Ureter (tissue), 1 donor: ENCODE measurements around the gene MT2A. TPM values are rescaled to one million over a fixed set of nuclear protein-coding genes. Genes with fewer than 3 reads are reported as not detected.
"Not testable (repeated sequence)": the region's sequence is repeated elsewhere in the genome, so short reads cannot be mapped to it uniquely, and the experiment has no call there.

Experiments used
- DNase-seq: peaks from one replicate; pipeline ENCODE4 v3.0.0-alpha.2; 2020; ENCODE audit warnings: low spot score
- total RNA-seq: library from RNA; stranded (reverse); gene quantifications from one replicate; pipeline ENCODE4 v1.2.4, GENCODE V29; 2023
- donor health status: DM: yes; HTN: yes; CAD: no.

MT2A gene
- total RNA-seq: 113 TPM

DNA sequence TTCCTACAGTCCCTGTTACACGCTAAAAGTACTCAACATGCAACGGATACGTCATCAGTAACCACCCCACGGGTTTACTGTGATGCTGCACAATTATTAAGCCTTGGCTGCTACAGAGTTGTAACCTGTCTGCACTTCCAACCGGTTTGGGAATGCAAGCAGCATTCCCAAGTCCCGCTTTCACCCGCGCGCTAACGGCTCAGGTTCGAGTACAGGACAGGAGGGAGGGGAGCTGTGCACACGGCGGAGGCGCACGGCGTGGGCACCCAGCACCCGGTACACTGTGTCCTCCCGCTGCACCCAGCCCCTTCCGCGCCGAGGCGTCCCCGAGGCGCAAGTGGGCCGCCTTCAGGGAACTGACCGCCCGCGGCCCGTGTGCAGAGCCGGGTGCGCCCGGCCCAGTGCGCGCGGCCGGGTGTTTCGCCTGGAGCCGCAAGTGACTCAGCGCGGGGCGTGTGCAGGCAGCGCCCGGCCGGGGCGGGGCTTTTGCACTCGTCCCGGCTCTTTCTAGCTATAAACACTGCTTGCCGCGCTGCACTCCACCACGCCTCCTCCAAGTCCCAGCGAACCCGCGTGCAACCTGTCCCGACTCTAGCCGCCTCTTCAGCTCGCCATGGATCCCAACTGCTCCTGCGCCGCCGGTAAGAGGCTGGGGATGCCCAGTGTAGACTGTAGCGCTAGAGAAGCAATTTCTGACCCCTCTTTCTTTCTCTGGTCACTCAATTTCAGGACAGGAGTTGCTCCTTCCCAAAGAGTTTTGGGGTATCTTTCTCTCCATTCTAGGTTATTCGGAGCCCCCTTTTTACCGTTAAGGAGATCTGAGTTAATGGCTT is at the start of gene MT2A:
TSS of gene MT2A (plus strand) at position 542 of the 833 bp plus-strand sequence. CDS start at position 614, 72 bp downstream.
- peak; percentile 94 for DNase-seq

DNA sequence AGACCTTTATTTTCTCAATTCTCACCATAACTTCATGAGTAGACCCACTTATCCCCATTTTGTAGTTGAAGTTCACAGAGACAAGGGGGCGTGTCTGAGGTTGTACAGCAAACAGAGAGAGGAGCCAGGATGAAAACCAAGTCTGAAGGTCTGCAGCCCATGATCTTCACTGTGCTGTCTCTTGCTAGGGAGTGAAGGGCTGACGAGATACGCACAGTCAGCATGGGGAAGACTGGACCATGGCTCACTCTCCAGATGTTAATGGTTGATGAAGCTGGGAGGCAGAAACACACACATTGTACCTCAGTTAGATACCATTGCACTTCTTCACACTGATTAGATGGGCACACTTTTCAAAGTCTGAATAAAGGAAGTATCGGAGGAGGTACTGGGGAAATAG is 49.3 kb upstream of the MT2A start:
- no peak for DNase-seq

DNA sequence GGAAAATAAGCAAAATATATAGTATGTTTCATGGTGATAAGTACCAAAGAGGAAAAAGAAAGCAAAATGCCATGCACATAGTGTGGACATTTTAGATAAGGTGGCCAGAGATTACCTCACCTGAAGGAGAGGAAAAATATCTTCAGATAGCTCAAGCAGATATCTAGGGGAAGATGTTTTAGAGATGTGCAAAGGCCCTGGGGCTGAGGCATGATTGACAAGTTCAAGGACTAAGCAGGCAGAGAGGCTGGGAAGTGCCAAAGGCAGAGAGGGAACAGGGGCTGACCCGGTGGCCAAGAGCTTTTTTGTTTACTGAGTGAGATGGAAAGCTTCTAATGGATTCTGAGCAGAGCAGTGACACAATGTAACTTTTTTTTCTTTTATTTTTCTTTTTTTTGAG is 47.9 kb upstream of the MT2A start:
- DNase-seq: no peak

DNA sequence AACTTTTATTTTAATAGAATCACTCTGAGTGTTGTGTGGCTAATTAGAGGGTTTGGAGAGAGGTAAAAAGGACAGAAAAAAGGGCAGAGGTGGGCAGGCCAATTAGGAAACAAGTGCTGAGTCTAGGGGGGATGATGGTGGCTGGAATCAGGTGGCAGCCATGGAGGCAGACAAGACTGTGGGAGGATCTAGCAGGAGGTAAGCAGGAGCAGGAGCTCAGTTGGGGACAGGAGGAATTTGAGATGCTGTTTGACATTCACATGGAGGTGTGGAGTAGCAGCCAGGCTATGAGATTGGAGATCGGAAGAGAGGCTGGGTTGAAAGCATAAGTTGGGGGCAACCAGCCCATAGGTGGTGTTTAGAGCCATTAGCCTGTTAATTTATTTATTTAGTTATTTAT is 47.3 kb upstream of the MT2A start:
- no peak for DNase-seq

DNA sequence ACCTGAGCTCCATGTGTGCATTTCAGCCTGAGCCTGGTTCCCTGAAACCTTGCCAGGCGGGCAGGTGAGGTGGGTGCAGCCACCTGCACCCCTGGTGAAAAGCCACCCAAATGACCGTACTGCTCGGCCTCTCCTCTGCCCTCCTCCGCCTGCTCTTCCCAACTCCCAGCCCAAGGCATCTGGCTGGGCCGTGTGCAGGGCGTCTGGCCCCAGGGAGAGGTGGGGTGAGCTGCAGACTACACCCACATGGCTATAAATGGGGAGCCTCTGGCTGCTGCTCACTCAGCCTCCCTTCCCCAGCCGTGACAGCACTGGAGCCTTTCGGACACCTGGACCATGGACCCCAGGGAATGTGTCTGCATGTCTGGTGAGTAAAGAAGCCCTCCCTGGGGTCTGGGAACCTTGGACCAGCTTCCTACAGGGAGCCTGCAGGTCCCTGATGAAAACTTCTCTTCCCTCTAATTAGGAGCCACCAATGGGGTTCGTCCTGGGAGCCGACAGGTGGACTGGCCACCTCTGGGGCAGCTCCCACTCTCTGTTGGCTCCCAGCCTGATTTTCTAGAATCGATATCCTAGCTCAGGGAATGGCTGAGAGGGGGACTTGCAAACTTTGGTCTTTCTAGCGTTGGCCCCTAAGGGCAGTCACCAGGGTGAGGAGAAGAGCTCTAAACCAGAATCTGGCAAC is 43.4 kb upstream of the MT2A start, which contains the start of gene MT4:
TSS of gene MT4 (plus strand) at position 281 of the 685 bp plus-strand sequence. CDS start at position 337, 56 bp downstream.
- no peak for DNase-seq

DNA sequence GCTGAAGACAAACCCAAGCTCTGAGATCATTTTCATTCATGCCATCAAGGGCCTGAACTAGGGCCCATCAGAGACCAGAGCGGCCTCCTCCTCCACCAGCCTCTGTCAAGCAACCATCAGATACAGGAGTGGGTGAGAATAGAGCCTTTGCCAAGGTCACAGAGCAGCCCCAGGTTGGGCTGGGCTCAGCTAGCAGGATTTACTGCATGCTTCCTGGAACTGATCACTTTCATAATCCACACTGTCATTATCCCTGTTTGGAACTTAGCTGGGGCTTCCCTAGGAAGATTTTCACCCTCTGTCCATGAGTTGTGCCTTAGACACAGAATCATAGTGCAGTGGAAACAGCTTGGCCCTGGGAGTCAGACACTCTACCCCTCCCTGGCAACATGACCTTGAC is 38.4 kb upstream of the MT2A start:
- DNase-seq: no peak

DNA sequence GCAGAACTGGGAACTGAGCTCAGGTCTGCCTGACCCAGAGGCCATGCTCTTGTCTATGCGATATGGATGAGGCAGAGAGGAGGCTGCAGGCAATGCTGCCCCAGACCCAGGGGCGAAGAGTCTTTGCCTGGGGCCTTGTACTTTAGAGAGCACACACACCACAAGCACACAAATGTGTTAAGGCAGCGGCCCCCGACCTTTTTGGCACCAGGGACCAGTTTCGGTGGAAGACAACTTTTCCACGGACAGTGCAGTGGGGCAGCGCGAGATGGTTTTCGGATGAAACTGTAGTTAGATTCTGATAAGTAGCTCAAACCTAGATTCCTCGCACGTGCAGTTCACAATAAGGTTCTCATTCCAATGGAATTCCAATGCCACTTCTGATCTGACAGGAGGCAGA is 36.9 kb upstream of the MT2A start:
- no peak for DNase-seq

DNA sequence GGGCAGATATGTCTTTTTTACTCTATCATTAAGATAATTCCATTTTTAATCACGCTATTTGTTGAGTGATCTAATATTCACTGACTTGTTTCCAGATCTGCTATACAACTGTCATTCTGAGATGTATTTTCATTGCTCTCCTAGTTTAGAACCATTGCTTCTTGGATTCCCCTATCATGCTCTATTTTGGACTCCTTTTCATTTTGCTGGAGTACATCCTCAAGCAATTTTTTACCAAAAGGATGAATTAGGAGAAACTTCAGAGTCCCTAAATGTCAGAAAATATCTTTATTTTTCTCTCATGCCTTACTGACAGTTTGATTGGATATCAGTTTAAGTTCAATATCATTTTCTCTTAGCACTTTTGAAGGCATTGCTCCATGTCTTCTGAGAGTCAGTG is 33.8 kb upstream of the MT2A start:
- no peak for DNase-seq

DNA sequence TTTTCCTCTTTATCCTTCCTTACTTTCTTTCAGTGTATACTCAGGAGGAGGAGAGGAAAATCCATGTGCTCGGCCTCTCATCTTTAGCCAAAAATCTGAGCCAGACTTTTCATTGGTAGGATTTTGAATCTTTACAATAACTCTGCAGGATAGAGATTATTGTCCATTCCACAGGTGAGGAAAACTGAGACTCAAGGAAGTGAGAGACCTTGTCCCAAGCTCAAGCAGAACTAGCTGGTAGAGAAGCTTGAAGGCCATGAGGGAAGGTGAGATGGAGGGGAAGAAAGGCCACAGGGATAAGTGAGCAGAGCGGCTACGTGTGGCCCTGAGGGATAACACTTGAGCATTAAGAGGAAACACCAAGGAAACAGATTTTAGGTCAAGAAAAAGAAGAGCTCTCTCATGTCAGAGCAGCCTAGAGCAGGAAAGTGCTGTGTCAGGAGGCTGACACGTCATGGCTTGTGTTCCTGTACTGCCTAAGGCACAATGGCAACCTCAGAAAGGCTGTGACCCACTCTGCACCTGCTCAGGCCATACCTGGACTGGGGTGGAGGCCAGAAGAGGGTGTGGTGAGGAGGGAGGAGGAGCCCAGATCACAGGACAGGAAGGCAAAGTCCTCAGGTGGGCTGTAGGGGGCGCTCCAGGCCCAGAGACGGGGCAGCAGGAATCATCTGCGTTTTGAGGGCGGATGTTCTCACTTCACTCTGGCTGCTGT is 31.6 kb upstream of the MT2A start:
- DNase-seq: peak; percentile 82

DNA sequence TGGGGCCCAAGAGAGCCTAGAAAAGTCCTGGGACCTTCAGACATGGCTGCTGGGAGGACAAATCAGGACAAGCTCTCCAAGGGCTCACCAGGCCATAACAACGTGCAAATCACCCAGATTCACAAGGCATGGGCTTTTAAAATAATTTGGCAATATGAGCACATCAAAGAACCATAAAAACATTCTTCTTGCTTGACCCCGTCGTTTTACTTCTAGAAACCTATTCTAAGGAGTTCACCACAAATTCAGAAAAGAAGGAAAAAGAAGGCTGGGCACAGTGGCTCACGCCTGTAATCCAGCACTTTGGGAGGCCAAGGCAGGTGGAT is 31.1 kb upstream of the MT2A start:
- no peak for DNase-seq

DNA sequence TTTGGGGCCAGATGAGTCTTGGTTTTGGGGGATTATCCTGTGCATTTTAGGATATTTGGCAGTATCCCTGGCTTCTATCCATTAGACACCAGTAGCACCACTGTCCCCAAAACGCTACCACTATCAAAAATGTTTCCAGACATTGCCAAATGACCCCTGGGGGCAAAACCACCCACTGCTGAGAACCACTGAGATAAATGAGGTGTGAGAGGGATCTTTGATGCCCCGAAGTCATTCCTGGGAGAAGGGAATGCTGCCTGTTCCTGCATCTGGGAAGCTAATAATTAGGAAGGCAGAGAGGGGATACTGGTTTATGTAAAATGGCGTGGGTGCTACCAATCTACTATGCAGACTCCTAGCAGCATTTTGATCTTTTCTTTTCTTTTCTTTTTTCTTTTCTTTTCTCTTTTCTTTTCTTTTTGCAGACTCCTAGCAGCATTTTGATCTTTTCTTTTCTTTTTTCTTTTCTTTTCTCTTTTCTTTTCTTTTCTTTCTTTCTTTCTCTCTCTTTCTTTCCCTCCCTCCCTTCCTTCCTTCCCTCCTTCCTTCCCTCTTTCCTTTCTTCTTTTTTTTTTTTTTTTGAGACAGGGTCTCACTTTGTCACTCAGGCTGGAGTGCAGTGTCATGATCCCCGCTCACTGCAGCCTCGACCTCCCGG is 27.9 kb upstream of the MT2A start:
- DNase-seq: no peak

DNA sequence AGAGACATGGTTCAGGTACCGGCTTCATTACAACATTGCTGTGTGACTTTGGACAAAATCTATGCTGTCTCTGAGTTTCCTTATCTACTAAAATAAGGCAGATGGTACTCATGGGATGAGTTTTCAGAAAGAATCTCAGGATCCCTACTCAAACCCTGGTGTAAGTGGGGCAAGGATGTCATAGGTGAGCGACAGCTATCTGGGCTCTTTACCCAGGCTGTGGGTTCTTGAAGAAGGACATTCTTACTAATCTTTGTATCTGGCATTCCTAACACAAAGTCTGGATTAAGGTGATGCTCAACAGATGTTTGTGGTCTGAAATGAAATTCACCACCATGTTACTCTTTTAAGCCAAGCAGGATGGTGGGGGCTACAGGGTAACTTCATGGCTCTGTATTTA is 25.5 kb upstream of the MT2A start:
- not testable (repeated sequence) for DNase-seq

DNA sequence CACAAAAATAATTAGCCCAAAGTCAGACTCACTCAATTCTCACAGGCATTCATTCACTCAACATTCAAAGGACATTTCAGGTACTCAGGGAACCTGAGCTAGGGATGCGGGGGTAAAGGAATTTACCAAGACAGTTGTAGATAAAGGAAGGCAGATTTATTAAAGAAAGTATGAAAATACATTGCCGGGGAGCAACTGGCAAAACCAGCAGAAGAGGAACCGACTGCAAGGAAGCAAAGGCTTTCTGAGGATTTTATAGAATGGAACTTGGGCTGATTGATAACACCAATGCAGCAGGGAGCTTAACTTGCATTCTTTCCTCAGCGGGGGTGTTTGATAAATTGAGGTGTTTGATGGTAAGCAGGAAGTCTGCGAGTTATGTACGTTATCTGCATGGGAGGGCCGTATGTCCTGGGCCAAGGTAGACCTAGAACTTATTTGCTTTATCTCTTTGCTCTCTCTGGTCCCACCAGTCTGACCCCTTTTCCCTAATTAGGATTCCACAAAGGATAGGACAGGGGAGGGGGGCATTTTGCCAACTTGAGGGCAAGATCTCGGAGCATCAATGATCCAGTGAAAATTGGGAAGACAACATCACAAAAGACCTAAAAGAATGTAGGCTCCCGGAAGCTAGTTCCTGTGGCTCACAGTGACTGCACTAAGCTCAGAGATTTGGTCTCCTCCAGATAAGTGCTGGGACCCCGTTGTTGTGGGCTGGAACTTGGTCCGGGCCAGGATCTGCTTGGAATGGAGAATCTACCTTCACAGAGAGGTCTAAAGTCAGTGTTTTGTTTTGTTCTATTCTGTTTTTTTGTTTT is 24.8 kb upstream of the MT2A start:
- no peak for DNase-seq

DNA sequence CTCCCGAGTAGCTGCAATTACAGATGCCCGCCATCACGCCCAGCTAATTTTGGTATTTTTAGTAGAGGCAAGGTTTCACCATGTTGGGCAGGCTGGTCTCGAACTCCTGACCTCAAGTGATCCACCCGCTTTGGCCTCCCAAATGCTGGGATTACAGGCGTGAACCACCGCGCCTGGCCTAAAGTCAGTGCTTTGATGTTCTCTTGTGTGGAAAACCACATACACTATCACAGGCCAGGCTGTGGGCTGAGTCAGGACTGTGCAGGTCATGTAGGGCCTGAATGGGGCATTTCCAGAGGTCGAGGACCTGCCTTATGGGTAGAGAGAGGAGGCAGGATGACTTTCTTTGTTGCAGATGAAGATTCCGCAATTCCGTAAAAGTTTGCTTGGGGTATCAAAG is 24.1 kb upstream of the MT2A start:
- DNase-seq: no peak

DNA sequence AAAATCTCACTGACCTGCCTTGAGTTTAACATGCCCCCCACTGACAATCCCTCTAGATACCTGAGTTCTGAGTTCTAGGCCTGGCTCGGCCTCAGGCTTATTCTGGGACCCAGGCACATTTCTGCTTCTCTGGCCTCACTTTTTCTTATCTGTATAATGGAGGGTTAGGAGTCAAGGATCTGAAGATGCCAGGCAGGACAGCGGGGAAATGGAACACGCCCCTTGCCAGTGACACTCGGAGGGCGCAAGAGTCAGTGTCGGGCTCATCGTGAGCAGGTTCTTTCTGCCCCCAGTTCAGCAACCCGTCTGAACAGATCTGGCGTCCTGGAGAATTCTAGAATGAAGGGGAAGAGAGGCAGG is 19.6 kb upstream of the MT2A start:
- DNase-seq: no peak

DNA sequence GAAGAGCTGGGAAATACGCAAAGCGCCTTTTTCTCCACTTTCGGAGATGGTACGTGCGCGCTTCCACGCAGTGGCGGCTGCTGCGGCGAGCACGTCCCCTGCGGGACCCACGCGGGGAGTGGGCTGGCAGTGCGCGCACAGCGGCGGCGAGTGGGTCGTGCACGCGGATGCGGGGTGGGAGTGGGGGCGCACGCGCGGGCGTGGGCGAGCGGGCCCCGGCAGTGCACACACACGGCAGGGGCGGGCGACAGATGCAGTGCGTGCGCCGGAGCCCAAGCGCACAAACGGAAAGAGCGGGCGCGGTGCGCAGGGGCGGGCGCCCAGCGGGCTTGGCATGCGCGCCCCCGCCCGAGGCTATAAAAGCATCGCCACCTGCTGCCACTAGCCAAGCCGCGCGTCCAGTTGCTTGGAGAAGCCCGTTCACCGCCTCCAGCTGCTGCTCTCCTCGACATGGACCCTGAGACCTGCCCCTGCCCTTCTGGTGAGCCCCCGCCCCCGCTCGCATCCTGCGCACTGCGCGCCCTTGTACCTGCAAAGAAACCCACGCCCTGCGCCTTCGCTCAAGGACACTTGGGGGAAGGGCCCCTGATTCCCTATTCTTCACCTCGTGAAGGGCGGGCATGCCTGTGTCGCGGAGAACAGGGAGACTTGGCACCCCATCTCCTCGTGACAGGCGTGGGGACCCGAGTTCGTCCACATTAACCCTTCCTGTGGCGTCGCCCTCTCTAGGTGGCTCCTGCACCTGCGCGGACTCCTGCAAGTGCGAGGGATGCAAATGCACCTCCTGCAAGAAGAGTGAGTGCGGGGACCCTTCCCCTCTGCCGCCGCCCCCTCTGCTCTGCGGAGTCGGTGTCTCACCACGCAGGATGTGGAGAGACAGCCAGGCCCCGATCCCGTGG is 19.0 kb upstream of the MT2A start, which contains the start of gene MT3:
TSS of gene MT3 (plus strand) at position 388 of the 899 bp plus-strand sequence. CDS start at position 451, 63 bp downstream.
- DNase-seq: no peak

DNA sequence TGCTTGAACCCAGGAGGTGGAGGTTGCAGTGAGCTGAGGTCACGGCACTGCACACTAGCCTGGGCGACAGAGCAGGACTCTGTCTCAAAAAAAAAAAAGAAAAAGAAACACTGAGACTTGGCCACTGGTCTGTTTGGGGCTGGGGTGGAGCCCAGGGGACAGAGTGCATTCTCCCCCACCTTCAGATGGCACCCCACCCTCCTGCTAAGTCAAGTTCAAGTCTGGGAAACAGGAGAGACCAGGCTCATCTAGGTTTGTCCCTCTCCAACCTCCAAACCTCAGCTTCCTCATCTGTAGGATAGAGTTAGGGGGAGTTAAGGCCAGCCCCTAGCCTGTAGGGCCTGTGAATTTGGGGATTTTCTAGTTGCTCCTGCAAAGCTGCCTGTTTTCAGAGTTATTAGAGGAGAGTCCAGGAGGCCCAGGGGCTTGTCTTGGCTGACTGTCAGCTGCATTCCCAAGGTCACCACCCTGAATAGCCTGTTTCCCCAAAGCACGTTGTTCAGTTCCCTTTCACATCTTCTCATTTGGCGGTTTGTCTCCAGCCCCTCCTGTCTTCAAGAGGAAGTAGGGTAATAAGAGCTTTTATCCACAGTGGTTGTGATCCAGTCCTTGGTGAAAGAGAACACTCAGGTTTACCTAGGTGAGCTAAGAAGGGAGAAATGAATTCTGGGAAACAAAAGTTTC is 16.9 kb upstream of the MT2A start:
- no peak for DNase-seq

DNA sequence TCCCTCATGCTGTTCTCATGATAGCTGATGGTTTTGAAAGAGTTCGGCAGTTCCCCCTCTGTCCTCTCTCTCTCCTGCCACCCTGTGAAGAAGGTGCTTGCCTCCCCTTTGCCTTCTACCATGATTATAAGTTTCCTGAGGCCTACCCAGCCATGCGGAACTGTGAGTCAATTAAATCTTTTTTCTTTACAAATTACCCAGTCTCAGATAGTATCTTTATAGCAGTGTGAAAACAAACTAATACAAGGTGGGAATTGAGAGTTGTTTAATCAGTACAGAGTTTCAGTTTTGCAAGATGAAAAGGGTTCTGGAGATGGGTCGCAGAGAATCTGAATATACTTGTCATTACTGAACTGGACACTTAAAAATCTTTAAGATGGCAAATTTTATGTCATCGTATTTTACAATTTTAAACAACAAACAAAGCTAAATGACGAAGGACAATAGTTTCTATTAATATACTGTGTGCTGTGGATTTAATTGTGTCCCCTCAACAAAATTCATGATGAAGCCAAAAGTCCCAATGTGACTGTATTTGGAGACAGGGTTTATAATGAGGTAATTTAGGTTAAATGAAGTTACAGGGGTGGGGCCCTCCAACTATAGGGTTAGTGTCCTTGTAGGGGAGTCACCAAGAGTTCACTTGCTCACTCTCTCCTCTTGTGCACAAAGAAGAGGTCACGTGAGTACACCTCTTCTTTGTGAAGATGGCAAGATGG is 14.7 kb upstream of the MT2A start:
- no peak for DNase-seq

DNA sequence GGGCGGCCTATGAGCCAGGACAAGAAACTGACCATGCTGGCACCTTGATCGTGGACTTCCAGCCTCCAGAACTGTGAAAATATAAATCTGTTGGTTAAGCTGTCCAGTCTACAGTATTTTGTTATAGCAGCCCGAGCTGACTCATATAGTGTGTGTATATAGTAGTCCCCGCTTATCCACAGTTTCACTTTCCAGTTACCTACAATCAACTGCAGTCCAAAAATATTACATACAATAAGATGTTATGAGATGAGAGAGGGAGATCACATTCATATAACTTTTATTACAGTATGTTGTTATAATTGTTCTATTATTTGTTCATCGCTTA is 14.1 kb upstream of the MT2A start:
- DNase-seq: no peak
